Measurements from ENCODE around the gene FOXS1. TPM values are rescaled to one million over a fixed set of nuclear protein-coding genes. Genes with fewer than 3 reads are reported as not detected.
A peak's percentile ranks its signal among the peaks of the same experiment; 100 is the strongest.

The FOXS1 gene
- total RNA-seq, 1 experiment from 2014 or later = 0.22 TPM

GRCh38 chr20:31848088-31848999 lies 2.9 kb upstream of the FOXS1 start:
- Histone ChIP-seq H3K27ac (ENCODE audit: insufficient read length, low read depth, low read length) (no peak overlapping the region), H4K20me1 (ENCODE audit: control insufficient read depth, insufficient read depth, insufficient read length) (no peaks in the 10 kb centered on the region), H2BK15ac (ENCODE audit: low read depth, low read length) (no peak overlapping the region), H3K9me3 (ENCODE audit: control insufficient read depth, low read depth, low read length) (no peaks in the 10 kb centered on the region), H3K9ac (ENCODE audit: extremely low read depth, insufficient read length, low read length) (no peak overlapping the region), H3K18ac (ENCODE audit: insufficient read length, low read depth, low read length) (no peak overlapping the region), H2BK12ac (ENCODE audit: insufficient read length, low read depth, low read length) (no peak overlapping the region), H4K91ac (ENCODE audit: insufficient read length, low read depth, low read length) (no peak overlapping the region), H3K14ac (ENCODE audit: insufficient read depth, low read length) (no peak overlapping the region), H3K4me1 (ENCODE audit: insufficient read depth, low read length) (no peaks in the 10 kb centered on the region), H4K8ac (replicated peaks; ENCODE audit: insufficient read length, low read depth, low read length) (no peak overlapping the region), H2BK120ac (ENCODE audit: low read depth, low read length, poor library complexity, severe bottlenecking) (no peak overlapping the region), H3K56ac (ENCODE audit: insufficient read length, low read depth, low read length) (no peak overlapping the region), H3K79me2 (ENCODE audit: insufficient read depth, low read length) (no peaks in the 10 kb centered on the region), H3K79me1 (ENCODE audit: insufficient read depth, low read depth, low read length, poor library complexity, severe bottlenecking) (no peaks in the 10 kb centered on the region), H2BK20ac (ENCODE audit: low read depth, low read length, poor library complexity, severe bottlenecking) (no peak overlapping the region), H4K5ac (ENCODE audit: insufficient read length, low read depth, low read length) (no peak overlapping the region), H3K4me2 (ENCODE audit: insufficient read depth, insufficient read length, low read length) (no peak overlapping the region), H2AK5ac (ENCODE audit: insufficient read length, low read length) (no peak overlapping the region), H3K27me3 (ENCODE audit: insufficient read depth, low read length) (no peaks in the 10 kb centered on the region), H3T11ph (ENCODE audit: low read length) (no peak overlapping the region), H3K4ac (ENCODE audit: low read depth, low read length) (no peak overlapping the region), H2BK5ac (ENCODE audit: insufficient read length, low read length) (no peak overlapping the region), H2AFZ (ENCODE audit: low read length) (no peak overlapping the region), H3K23me2 (ENCODE audit: insufficient read length, low read depth, low read length, poor library complexity, severe bottlenecking) (no peaks in the 10 kb centered on the region), H3K23ac (ENCODE audit: insufficient read length, low read depth, low read length) (no peak overlapping the region)
- H3K9me3 Mint-ChIP-seq = no peaks in the 10 kb centered on the region
- WGBS (ENCODE audit: extremely low coverage, insufficient read length, low lambda C conversion rate) = no CpG with 5 or more reads among the region's 32 CpGs
- TF ChIP-seq, protein P1, sequence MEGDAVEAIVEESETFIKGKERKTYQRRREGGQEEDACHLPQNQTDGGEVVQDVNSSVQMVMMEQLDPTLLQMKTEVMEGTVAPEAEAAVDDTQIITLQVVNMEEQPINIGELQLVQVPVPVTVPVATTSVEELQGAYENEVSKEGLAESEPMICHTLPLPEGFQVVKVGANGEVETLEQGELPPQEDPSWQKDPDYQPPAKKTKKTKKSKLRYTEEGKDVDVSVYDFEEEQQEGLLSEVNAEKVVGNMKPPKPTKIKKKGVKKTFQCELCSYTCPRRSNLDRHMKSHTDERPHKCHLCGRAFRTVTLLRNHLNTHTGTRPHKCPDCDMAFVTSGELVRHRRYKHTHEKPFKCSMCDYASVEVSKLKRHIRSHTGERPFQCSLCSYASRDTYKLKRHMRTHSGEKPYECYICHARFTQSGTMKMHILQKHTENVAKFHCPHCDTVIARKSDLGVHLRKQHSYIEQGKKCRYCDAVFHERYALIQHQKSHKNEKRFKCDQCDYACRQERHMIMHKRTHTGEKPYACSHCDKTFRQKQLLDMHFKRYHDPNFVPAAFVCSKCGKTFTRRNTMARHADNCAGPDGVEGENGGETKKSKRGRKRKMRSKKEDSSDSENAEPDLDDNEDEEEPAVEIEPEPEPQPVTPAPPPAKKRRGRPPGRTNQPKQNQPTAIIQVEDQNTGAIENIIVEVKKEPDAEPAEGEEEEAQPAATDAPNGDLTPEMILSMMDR (conservative IDR thresholded peaks at IDR 0.05) = no peak
- peaks cover 12 to 16% of the 10 kb centered on the region in 2 experiments for H3K4me1 Mint-ChIP-seq
- peaks cover 51% of the 10 kb centered on the region for H3K27me3 Mint-ChIP-seq (ENCODE audit: low read depth)
- no peak for DNase-seq
- H3K4me3 Mint-ChIP-seq = peak overlapping the region in 1 of 2 experiments; percentile 43; a peak in 1 of 5 replicates
- H3K36me3 Mint-ChIP-seq (ENCODE audit: insufficient read depth in 1 of 3, low read depth in 3 of 3) = no peaks in the 10 kb centered on the region
- no peak overlapping the region for H3K27ac Mint-ChIP-seq
